ENCODE measurements around the gene GALNT17. TPM values are rescaled to one million over a fixed set of nuclear protein-coding genes. Genes with fewer than 3 reads are reported as not detected.

Gene GALNT17
- total and polyA plus RNA-seq, 5 donors from 2014 or later: not detected

- no peaks in the 10 kb centered on the region for H3K4me1 Mint-ChIP-seq
- no peaks in the 10 kb centered on the region for H3K4me1 ChIP-seq (ENCODE audit: control insufficient read depth, insufficient read depth, low read length, poor library complexity, severe bottlenecking)
- no peaks in the 10 kb centered on the region for H3K27me3 ChIP-seq (ENCODE audit: control insufficient read depth, insufficient read depth, low read length)
- no peaks in the 10 kb centered on the region for H3K36me3 Mint-ChIP-seq
- no peak overlapping the region for H3K4me3 ChIP-seq (ENCODE audit: low read depth, low read length)
- no peaks in the 10 kb centered on the region for H3K36me3 ChIP-seq (ENCODE audit: control insufficient read depth, insufficient read depth, low read length)
- DNase-seq: no peak
- no peak overlapping the region for H3K4me3 Mint-ChIP-seq
- H3K27me3 Mint-ChIP-seq: no peaks in the 10 kb centered on the region
- H3K27ac Mint-ChIP-seq: no peak overlapping the region
- H3K9me3 Mint-ChIP-seq: peaks cover 1 to 28% (median 11%) of the 10 kb centered on the region in 7 donors
- no peak overlapping the region for H3K27ac ChIP-seq (ENCODE audit: insufficient read depth, low read length, poor library complexity, severe bottlenecking)
- no peak for ATAC-seq (ENCODE audit: low read depth in 2 of 2)
- H3K9me3 ChIP-seq (ENCODE audit: control insufficient read depth in 2 of 2, low read length in 2 of 2): peaks cover 0 to 4% of the 10 kb centered on the region in 2 experiments
Observed at GRCh38 chr7:71558806-71559613, 427.1 kb downstream of the GALNT17 start.

GRCh38 chr7:71560354-71560995, 428.5 kb downstream of the GALNT17 start:
- peaks cover 1 to 15% (median 6%) of the 10 kb centered on the region in 7 donors for H3K9me3 Mint-ChIP-seq
- DNase-seq: no peak
- no peak overlapping the region for H3K4me3 Mint-ChIP-seq
- Histone ChIP-seq H3K4me1 (ENCODE audit: control insufficient read depth, insufficient read depth, low read length, poor library complexity, severe bottlenecking) (no peaks in the 10 kb centered on the region), H3K27me3 (ENCODE audit: control insufficient read depth, insufficient read depth, low read length) (no peaks in the 10 kb centered on the region), H3K9me3 (ENCODE audit: control insufficient read depth in 2 of 2, low read length in 2 of 2) (peaks cover 0 to 4% of the 10 kb centered on the region in 2 experiments), H3K4me3 (ENCODE audit: low read depth, low read length) (no peak overlapping the region), H3K27ac (ENCODE audit: insufficient read depth, low read length, poor library complexity, severe bottlenecking) (no peak overlapping the region), H3K36me3 (ENCODE audit: control insufficient read depth, insufficient read depth, low read length) (no peaks in the 10 kb centered on the region)
- no peak overlapping the region for H3K27ac Mint-ChIP-seq
- H3K27me3 Mint-ChIP-seq: no peaks in the 10 kb centered on the region
- H3K4me1 Mint-ChIP-seq: no peaks in the 10 kb centered on the region
- ATAC-seq (ENCODE audit: low read depth in 2 of 2): no peak
- no peaks in the 10 kb centered on the region for H3K36me3 Mint-ChIP-seq

DNA sequence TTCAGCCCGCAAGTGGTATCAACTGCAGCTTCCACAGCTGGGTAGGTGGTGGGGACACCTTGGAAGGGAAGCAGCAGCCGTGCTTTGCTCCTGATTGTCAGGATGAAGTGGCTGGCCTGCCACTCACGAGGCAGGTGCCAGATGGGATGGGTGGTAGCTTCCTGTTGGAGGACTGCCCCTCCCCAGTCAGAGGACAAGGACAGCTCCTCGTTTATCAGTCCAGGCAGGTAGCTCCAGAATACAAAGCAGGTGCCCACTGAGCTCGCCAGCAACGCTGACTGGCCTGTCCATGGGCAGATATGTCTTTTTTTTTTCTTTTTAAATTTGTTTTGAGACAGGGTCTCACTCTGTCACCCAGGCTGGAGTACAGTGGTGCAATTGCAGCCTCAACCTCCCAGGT, 431.3 kb downstream of the GALNT17 start:
- ATAC-seq (ENCODE audit: low read depth in 2 of 2): no peak
- peaks cover 0 to 3% of the 10 kb centered on the region in 2 experiments for H3K9me3 ChIP-seq (ENCODE audit: control insufficient read depth in 2 of 2, low read length in 2 of 2)
- Mint-ChIP-seq H3K36me3 (no peaks in the 10 kb centered on the region), H3K9me3 (peaks cover 1 to 12% (median 6%) of the 10 kb centered on the region in 7 donors), H3K27ac (no peak overlapping the region), H3K4me3 (no peak overlapping the region), H3K27me3 (no peaks in the 10 kb centered on the region), H3K4me1 (no peaks in the 10 kb centered on the region)
- no peak for DNase-seq
- no peak overlapping the region for H3K27ac ChIP-seq (ENCODE audit: insufficient read depth, low read length, poor library complexity, severe bottlenecking)
- H3K36me3 ChIP-seq (ENCODE audit: control insufficient read depth, insufficient read depth, low read length): no peaks in the 10 kb centered on the region
- no peaks in the 10 kb centered on the region for H3K4me1 ChIP-seq (ENCODE audit: control insufficient read depth, insufficient read depth, low read length, poor library complexity, severe bottlenecking)
- H3K27me3 ChIP-seq (ENCODE audit: control insufficient read depth, insufficient read depth, low read length): no peaks in the 10 kb centered on the region
- H3K4me3 ChIP-seq (ENCODE audit: low read depth, low read length): no peak overlapping the region

DNA sequence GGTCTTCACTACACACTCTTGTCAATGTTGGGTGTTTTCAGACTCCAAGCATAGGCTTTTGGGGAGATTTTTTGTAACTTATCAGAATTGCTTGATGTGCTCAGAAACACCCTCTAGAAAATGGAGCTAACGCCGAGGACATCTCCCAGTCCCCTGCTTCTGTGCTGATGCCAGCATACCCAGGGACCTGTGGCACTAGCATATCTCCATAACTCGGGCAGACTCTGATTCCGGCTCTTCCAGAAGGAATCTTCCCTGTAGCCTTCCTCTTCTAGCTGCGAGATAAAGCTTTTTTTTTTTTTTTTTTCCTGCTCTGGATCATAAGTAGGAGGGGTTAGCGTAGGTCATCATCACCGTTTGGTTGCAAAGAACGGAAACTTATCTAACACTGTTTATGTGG, 434.4 kb downstream of the GALNT17 start:
- Histone ChIP-seq H3K27me3 (ENCODE audit: control insufficient read depth, insufficient read depth, low read length) (no peaks in the 10 kb centered on the region), H3K9me3 (ENCODE audit: control insufficient read depth in 2 of 2, low read length in 2 of 2) (peaks cover 0 to 3% of the 10 kb centered on the region in 2 experiments), H3K4me3 (ENCODE audit: low read depth, low read length) (no peak overlapping the region), H3K4me1 (ENCODE audit: control insufficient read depth, insufficient read depth, low read length, poor library complexity, severe bottlenecking) (no peaks in the 10 kb centered on the region), H3K27ac (ENCODE audit: insufficient read depth, low read length, poor library complexity, severe bottlenecking) (no peak overlapping the region), H3K36me3 (ENCODE audit: control insufficient read depth, insufficient read depth, low read length) (no peaks in the 10 kb centered on the region)
- Mint-ChIP-seq H3K4me3 (no peak overlapping the region), H3K9me3 (peaks cover 1 to 12% (median 6%) of the 10 kb centered on the region in 7 donors), H3K4me1 (no peaks in the 10 kb centered on the region), H3K36me3 (no peaks in the 10 kb centered on the region), H3K27me3 (no peaks in the 10 kb centered on the region), H3K27ac (no peak overlapping the region)
- ATAC-seq (ENCODE audit: low read depth in 2 of 2): no peak
- no peak for DNase-seq

DNA sequence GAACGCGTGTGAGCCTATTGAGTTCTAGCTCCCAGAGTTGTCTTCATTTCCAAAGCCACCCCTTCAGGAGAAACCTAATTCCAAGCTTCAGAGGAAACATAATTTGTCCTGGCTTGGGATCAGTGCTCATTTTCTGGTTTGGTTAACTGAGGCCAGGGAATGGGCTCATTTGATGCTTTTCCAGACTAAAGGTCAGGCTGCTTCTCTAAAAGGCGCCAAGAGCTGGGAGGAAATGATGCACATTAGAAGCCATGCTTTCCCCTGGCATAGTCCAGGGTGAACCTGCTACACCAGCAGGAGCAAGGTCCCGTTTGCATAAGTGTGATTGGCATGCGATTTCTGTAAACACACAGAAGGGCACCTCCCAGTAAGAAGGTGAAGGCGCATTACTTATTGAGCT, 435.0 kb downstream of the GALNT17 start:
- H3K4me1 ChIP-seq (ENCODE audit: control insufficient read depth, insufficient read depth, low read length, poor library complexity, severe bottlenecking): no peaks in the 10 kb centered on the region
- no peaks in the 10 kb centered on the region for H3K27me3 ChIP-seq (ENCODE audit: control insufficient read depth, insufficient read depth, low read length)
- peaks cover 0 to 3% of the 10 kb centered on the region in 2 experiments for H3K9me3 ChIP-seq (ENCODE audit: control insufficient read depth in 2 of 2, low read length in 2 of 2)
- H3K36me3 Mint-ChIP-seq: no peaks in the 10 kb centered on the region
- peaks cover 0 to 11% (median 5%) of the 10 kb centered on the region in 7 donors for H3K9me3 Mint-ChIP-seq
- H3K27ac ChIP-seq (ENCODE audit: insufficient read depth, low read length, poor library complexity, severe bottlenecking): no peak overlapping the region
- H3K4me3 Mint-ChIP-seq: no peak overlapping the region
- H3K27ac Mint-ChIP-seq: no peak overlapping the region
- no peaks in the 10 kb centered on the region for H3K36me3 ChIP-seq (ENCODE audit: control insufficient read depth, insufficient read depth, low read length)
- ATAC-seq (ENCODE audit: low read depth in 2 of 2) (no peak), DNase-seq (no peak)
- no peak overlapping the region for H3K4me3 ChIP-seq (ENCODE audit: low read depth, low read length)
- no peaks in the 10 kb centered on the region for H3K27me3 Mint-ChIP-seq
- no peaks in the 10 kb centered on the region for H3K4me1 Mint-ChIP-seq

DNA sequence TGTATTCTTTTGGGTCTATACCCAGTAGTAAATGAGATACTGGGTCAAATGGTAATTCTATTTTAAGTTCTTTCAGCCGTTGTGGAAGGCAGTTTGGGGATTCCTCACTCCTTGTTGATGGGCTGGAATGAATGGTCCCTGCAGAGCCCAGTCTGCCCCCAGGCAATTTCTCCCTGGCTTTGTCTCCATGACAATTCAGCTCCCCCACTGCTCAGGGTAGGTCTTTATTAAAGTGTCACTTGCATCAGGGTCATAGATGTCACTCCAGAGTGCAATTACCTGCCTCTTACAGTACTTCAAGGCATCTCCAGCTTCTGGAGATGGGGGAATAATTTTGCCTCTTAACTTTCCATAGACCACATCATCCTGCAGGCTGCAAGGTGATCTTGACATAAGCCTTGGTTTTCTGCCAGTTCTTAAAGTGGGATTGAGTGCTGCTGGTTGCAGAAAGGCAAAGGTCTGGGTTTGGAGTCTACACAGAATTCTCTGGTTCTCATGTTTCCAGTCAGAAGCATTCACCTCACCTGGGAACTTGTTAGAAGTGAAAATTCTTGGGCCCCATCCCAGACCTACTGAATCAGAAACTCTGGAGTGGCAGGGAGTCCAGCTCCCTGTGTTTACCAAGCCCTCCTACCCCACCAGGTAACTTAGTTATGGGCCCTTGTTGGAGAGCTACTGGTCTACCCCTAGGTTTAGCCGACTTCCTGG, 442.4 kb downstream of the GALNT17 start:
- Histone ChIP-seq H3K9me3 (ENCODE audit: control insufficient read depth in 2 of 2, low read length in 2 of 2) (no peaks in the 10 kb centered on the region), H3K27me3 (ENCODE audit: control insufficient read depth, insufficient read depth, low read length) (no peaks in the 10 kb centered on the region), H3K4me1 (ENCODE audit: control insufficient read depth, insufficient read depth, low read length, poor library complexity, severe bottlenecking) (no peaks in the 10 kb centered on the region), H3K27ac (ENCODE audit: insufficient read depth, low read length, poor library complexity, severe bottlenecking) (no peak overlapping the region), H3K36me3 (ENCODE audit: control insufficient read depth, insufficient read depth, low read length) (no peaks in the 10 kb centered on the region), H3K4me3 (ENCODE audit: low read depth, low read length) (no peak overlapping the region)
- no peak overlapping the region for H3K27ac Mint-ChIP-seq
- DNase-seq (no peak), ATAC-seq (ENCODE audit: low read depth in 2 of 2) (no peak)
- H3K4me3 Mint-ChIP-seq: no peak overlapping the region
- peaks cover 0 to 16% (median 5%) of the 10 kb centered on the region in 7 donors for H3K9me3 Mint-ChIP-seq
- H3K36me3 Mint-ChIP-seq: no peaks in the 10 kb centered on the region
- H3K27me3 Mint-ChIP-seq: no peaks in the 10 kb centered on the region
- no peaks in the 10 kb centered on the region for H3K4me1 Mint-ChIP-seq

- H3K27ac ChIP-seq (ENCODE audit: insufficient read depth, low read length, poor library complexity, severe bottlenecking): no peak overlapping the region
- Mint-ChIP-seq H3K36me3 (no peaks in the 10 kb centered on the region), H3K4me1 (no peaks in the 10 kb centered on the region), H3K27ac (no peak overlapping the region), H3K4me3 (no peak overlapping the region), H3K9me3 (peaks cover 0 to 18% (median 5%) of the 10 kb centered on the region in 7 donors), H3K27me3 (no peaks in the 10 kb centered on the region)
- no peaks in the 10 kb centered on the region for H3K4me1 ChIP-seq (ENCODE audit: control insufficient read depth, insufficient read depth, low read length, poor library complexity, severe bottlenecking)
- H3K4me3 ChIP-seq (ENCODE audit: low read depth, low read length): no peak overlapping the region
- DNase-seq (no peak), ATAC-seq (ENCODE audit: low read depth in 2 of 2) (no peak)
- no peaks in the 10 kb centered on the region for H3K36me3 ChIP-seq (ENCODE audit: control insufficient read depth, insufficient read depth, low read length)
- H3K9me3 ChIP-seq (ENCODE audit: control insufficient read depth in 2 of 2, low read length in 2 of 2): no peaks in the 10 kb centered on the region
- H3K27me3 ChIP-seq (ENCODE audit: control insufficient read depth, insufficient read depth, low read length): no peaks in the 10 kb centered on the region
Observed at GRCh38 chr7:71580027-71580426, 448.1 kb downstream of the GALNT17 start.
